Cortex of kidney (tissue), 1 donor: ENCODE results near the gene HLA-G.
"Not testable (repeated sequence)": the region's sequence is repeated elsewhere in the genome, so short reads cannot be mapped to it uniquely, and the experiment has no call there.

Experiments
- DNase-seq: peaks from one replicate; lab custom pipeline; 2025; lab: John Stamatoyannopoulos, UW

The HLA-G gene

GRCh38 chr6:29827579-29828470 lies at the start of gene HLA-G:
Gene HLA-G, plus strand, starts transcription at chr6:29827825. Its CDS starts 20 bp downstream, at chr6:29827845.
- no peak for DNase-seq

- not testable (repeated sequence) for DNase-seq
Observed at GRCh38 chr6:29780019-29780698, 47.5 kb upstream of the HLA-G start.

GRCh38 chr6:29789176-29789575 lies 38.4 kb upstream of the HLA-G start:
- DNase-seq, result no peak

GRCh38 chr6:29790626-29791025 lies 37.0 kb upstream of the HLA-G start:
- no peak for DNase-seq

- DNase-seq, result no peak
Observed at GRCh38 chr6:29791162-29791561, 36.5 kb upstream of the HLA-G start.

- DNase-seq, result no peak
Observed at GRCh38 chr6:29791786-29792122, 35.9 kb upstream of the HLA-G start.

- no peak for DNase-seq
Observed at GRCh38 chr6:29792123-29793035, 35.2 kb upstream of the HLA-G start.

GRCh38 chr6:29793036-29793356 lies 34.6 kb upstream of the HLA-G start:
- DNase-seq, result no peak

GRCh38 chr6:29793796-29794195 lies 33.8 kb upstream of the HLA-G start:
- no peak for DNase-seq

GRCh38 chr6:29796026-29796425 lies 31.6 kb upstream of the HLA-G start:
- no peak for DNase-seq

GRCh38 chr6:29797135-29797534 lies 30.5 kb upstream of the HLA-G start:
- no peak for DNase-seq

- no peak for DNase-seq
Observed at GRCh38 chr6:29797966-29798365, 29.7 kb upstream of the HLA-G start.

GRCh38 chr6:29800254-29800653 lies 27.4 kb upstream of the HLA-G start:
- DNase-seq, result no peak

- DNase-seq, result no peak
Observed at GRCh38 chr6:29806387-29806786, 21.2 kb upstream of the HLA-G start.

- no peak for DNase-seq
Observed at GRCh38 chr6:29809249-29809648, 18.4 kb upstream of the HLA-G start.

- DNase-seq, result no peak
Observed at GRCh38 chr6:29810371-29810770, 17.3 kb upstream of the HLA-G start.

GRCh38 chr6:29811377-29811776 lies 16.2 kb upstream of the HLA-G start:
- no peak for DNase-seq

- DNase-seq, result no peak
Observed at GRCh38 chr6:29813066-29813465, 14.6 kb upstream of the HLA-G start.

GRCh38 chr6:29813809-29814208 lies 13.8 kb upstream of the HLA-G start:
- DNase-seq, result no peak

GRCh38 chr6:29814379-29815117 lies 13.1 kb upstream of the HLA-G start:
- no peak for DNase-seq

GRCh38 chr6:29815118-29815750 lies 12.4 kb upstream of the HLA-G start:
- DNase-seq, result no peak
